Glutamatergic neuron (in vitro differentiated cells): ENCODE results near the gene CLK1. TPM values are rescaled to one million over a fixed set of nuclear protein-coding genes. Genes with fewer than 3 reads are reported as not detected.

ENCODE experiments used
- DNase-seq: peaks from one replicate; pipeline ENCODE4 v3.0.0; 2022
- H3K27ac Mint-ChIP-seq: one replicate; pipeline ENCODE4 v1.8.0; 2020; ENCODE audit warnings: mild to moderate bottlenecking, mixed read lengths, inconsistent platforms; ENCODE audit not compliant: unreplicated experiment
- H3K27me3 Mint-ChIP-seq: one replicate; pipeline ENCODE4 v1.8.0; 2020; ENCODE audit warnings: mild to moderate bottlenecking, moderate library complexity, mixed read lengths, inconsistent platforms; ENCODE audit not compliant: unreplicated experiment
- H3K36me3 Mint-ChIP-seq: one replicate; pipeline ENCODE4 v1.8.0; 2020; ENCODE audit warnings: mild to moderate bottlenecking, mixed read lengths, inconsistent platforms; ENCODE audit not compliant: unreplicated experiment
- H3K4me1 Mint-ChIP-seq: one replicate; pipeline ENCODE4 v1.8.0; 2020; ENCODE audit warnings: mild to moderate bottlenecking, low read depth, mixed read lengths, inconsistent platforms; ENCODE audit not compliant: unreplicated experiment
- H3K4me3 Mint-ChIP-seq: one replicate; pipeline ENCODE4 v1.8.0; 2020; ENCODE audit warnings: mild to moderate bottlenecking, mixed read lengths, inconsistent platforms; ENCODE audit not compliant: unreplicated experiment
- H3K9me3 Mint-ChIP-seq: one replicate; pipeline ENCODE4 v1.8.0; 2020; ENCODE audit warnings: mild to moderate bottlenecking, moderate library complexity, mixed read lengths, inconsistent platforms; ENCODE audit not compliant: unreplicated experiment
- total RNA-seq: library from RNA; stranded (reverse); fragmentation: NEBNext Ultra II Directional; extraction: Animal tissue kit (Norgen Biotek cat#: 25700); gene quantifications from one replicate; pipeline ENCODE4 v1.2.1, GENCODE V29; 2021; ENCODE audit not compliant: unreplicated experiment
- TF ChIP-seq, protein P1 (sequence below): fragments of 200-600 bp; sonication (generic); IDR thresholded peaks from one replicate; pipeline ENCODE4 v1.5.0; 2021; ENCODE audit not compliant: partially characterized antibody, unreplicated experiment

CLK1 gene
- total RNA-seq, 1 donor from 2014 or later = 141 TPM

GRCh38 chr2:200814917-200815316, 49.5 kb downstream of the CLK1 start:
- peaks cover 4% of the 10 kb centered on the region for H3K36me3 Mint-ChIP-seq
- no peak overlapping the region for H3K27ac Mint-ChIP-seq
- peaks cover 12% of the 10 kb centered on the region for H3K27me3 Mint-ChIP-seq
- TF ChIP-seq, protein P1, sequence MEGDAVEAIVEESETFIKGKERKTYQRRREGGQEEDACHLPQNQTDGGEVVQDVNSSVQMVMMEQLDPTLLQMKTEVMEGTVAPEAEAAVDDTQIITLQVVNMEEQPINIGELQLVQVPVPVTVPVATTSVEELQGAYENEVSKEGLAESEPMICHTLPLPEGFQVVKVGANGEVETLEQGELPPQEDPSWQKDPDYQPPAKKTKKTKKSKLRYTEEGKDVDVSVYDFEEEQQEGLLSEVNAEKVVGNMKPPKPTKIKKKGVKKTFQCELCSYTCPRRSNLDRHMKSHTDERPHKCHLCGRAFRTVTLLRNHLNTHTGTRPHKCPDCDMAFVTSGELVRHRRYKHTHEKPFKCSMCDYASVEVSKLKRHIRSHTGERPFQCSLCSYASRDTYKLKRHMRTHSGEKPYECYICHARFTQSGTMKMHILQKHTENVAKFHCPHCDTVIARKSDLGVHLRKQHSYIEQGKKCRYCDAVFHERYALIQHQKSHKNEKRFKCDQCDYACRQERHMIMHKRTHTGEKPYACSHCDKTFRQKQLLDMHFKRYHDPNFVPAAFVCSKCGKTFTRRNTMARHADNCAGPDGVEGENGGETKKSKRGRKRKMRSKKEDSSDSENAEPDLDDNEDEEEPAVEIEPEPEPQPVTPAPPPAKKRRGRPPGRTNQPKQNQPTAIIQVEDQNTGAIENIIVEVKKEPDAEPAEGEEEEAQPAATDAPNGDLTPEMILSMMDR = no peak
- H3K9me3 Mint-ChIP-seq = peaks cover 8% of the 10 kb centered on the region
- no peak for DNase-seq
- H3K4me3 Mint-ChIP-seq = no peak overlapping the region
- peaks cover 12% of the 10 kb centered on the region for H3K4me1 Mint-ChIP-seq

- DNase-seq = no peak
- Mint-ChIP-seq H3K27me3 (peaks cover 12% of the 10 kb centered on the region), H3K9me3 (peaks cover 8% of the 10 kb centered on the region), H3K4me1 (peaks cover 12% of the 10 kb centered on the region), H3K27ac (no peak overlapping the region), H3K4me3 (no peak overlapping the region), H3K36me3 (peaks cover 4% of the 10 kb centered on the region)
- TF ChIP-seq, protein P1 = no peak
Measured at GRCh38 chr2:200814276-200814815, 50.1 kb downstream of the CLK1 start.

DNA sequence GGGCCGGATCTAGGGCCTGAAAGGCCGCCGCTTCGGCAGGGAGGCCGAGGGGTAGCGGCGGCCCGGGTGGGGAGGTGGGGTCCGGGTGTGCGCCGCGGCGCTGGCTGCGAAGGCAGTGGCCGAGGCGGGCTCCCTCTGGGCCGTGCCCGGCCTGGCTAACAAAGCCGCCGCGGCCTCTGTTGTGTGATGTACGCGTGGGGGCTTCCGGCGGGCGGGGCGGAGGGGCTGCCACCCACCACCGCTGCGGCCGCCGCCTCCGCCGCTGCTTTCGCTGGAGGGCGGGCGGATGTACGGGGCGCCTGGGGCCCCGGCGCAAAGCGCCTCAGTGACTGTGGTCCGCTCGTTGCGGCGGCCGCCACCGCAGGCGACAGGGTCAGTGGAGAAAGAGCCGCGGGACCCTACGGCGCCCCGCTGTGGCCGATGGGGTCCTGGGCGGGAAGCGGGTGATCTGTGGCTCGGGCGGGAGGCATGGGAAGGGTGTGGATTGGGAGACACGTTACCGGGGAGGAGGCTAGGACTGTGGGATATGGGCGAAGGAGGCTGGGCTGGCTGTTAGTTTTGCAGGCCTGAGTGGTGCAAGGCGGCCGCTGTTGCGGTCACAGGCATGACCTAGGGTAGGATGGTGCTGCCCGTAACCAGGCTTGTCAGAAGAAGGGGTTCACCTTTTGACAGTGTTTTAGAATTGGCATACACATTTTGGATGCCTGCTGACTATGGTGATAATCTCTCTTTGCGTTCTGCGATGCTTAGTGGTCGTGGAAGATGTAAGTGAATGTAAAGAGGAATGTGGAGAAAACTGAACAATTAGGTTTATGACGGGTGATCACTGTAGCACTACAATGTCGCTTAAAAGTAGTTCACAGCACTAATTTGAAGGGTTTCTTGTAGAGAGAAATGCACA, 52.1 kb downstream of the CLK1 start:
- DNase-seq = peak; percentile 89
- peaks cover 12% of the 10 kb centered on the region for H3K4me1 Mint-ChIP-seq
- H3K9me3 Mint-ChIP-seq = peaks cover 8% of the 10 kb centered on the region
- H3K36me3 Mint-ChIP-seq = peaks cover 4% of the 10 kb centered on the region
- peak overlapping the region; percentile 96 for H3K27ac Mint-ChIP-seq
- peaks cover 12% of the 10 kb centered on the region for H3K27me3 Mint-ChIP-seq
- peak overlapping the region; percentile 96 for H3K4me3 Mint-ChIP-seq
- TF ChIP-seq, protein P1 = peak; percentile 48

DNA sequence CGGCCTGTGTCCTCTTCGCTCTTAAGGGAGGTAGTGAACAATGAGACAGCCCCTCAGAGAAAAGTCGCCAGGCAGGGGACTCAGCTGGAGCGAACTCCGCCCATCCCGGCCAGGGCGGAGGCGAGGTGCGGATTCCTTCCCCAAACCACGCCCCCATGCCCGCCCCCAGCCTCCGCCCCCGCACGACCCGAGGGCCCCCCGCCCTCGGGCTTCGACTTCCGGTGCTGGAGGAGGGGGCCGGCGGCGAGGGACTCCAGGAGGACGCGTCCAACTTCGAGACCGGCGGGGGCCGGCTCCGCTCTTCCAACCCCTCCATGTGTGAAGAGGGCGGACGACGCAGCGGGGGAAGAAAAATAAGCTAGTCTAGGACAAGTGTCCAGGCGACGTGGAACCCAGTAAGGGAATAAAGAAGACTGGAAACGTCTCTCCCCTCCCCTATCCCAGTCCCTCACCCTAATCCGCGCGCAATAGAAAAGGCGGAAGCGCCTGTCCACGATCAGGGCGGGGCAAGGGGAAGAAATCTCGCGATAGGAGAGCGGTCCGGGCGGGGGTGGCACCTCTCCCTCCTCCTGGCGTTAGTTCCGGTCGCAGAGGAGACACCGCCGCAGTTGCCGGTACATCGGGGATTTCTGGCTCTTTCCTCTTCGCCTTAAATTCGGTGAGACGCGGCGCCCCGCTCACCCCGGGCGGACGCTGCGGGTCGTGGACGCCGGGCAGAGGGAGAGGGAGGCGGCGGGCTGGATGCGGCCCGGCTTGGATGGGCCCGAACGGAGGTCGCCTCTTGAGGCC, 52.9 kb downstream of the CLK1 start, which contains the start of gene BZW1:
TSS of gene BZW1 (plus strand) at position 578 of the 789 bp plus-strand sequence. CDS start 1,308 bp downstream, outside the sequence.
- Mint-ChIP-seq H3K4me3 (peak within 1 kb of the TSS; percentile 96), H3K9me3 (peaks cover 8% of the 10 kb centered on the region), H3K27ac (peak within 1 kb of the TSS; percentile 97), H3K27me3 (peaks cover 12% of the 10 kb centered on the region), H3K4me1 (peaks cover 12% of the 10 kb centered on the region), H3K36me3 (peaks cover 4% of the 10 kb centered on the region)
- DNase-seq = peak; percentile 96
- TF ChIP-seq, protein P1 = no peak
